ENCODE results near the gene PNPLA2. TPM values are rescaled to one million over a fixed set of nuclear protein-coding genes. Genes with fewer than 3 reads are reported as not detected.
A peak's percentile ranks its signal among the peaks of the same experiment; 100 is the strongest.

Gene PNPLA2
- total RNA-seq, 4 donors from 2014 or later = 58.9 to 93.3 (median 91.7) TPM

DNA sequence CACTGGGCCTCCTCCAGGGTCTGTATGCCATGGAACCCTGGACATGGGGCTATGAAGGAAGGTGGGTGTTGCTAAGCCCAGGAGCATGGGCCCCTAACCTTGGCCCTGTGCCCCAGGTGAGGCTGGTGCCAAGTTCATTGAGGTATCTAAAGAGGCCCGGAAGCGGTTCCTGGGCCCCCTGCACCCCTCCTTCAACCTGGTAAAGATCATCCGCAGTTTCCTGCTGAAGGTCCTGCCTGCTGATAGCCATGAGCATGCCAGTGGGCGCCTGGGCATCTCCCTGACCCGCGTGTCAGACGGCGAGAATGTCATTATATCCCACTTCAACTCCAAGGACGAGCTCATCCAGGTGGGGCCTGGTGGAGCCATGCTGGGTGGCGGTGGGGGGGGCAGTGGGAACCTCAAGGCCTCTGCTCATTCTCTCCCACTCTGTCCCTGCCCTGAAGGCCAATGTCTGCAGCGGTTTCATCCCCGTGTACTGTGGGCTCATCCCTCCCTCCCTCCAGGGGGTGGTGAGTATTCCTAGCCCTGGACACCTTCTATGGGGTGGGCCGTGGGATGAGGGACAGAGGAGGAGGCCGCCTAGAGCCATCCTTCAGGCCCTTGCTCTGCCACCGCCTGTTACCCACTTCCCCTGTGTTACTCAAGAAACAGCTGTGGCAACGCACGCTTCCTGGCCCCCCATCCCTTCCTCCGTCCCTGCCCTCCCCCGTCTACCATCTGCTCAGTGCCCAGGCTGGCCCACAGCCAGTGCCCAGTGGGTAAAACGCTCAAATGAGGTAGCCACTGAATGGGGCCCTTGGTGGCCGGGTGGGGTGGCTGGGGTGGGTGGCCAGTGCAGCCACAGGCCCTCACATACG lies 3.0 kb downstream of the PNPLA2 start:
- H3K27ac ChIP-seq = peak overlapping the region; percentile 93 to 100 (median 98)
- ATAC-seq (no peak), DNase-seq (peak in 1 of 2 donors; percentile 59)
- H3K4me3 ChIP-seq = peak overlapping the region; percentile 19 to 100 (median 78)
- TF ChIP-seq, protein P1, sequence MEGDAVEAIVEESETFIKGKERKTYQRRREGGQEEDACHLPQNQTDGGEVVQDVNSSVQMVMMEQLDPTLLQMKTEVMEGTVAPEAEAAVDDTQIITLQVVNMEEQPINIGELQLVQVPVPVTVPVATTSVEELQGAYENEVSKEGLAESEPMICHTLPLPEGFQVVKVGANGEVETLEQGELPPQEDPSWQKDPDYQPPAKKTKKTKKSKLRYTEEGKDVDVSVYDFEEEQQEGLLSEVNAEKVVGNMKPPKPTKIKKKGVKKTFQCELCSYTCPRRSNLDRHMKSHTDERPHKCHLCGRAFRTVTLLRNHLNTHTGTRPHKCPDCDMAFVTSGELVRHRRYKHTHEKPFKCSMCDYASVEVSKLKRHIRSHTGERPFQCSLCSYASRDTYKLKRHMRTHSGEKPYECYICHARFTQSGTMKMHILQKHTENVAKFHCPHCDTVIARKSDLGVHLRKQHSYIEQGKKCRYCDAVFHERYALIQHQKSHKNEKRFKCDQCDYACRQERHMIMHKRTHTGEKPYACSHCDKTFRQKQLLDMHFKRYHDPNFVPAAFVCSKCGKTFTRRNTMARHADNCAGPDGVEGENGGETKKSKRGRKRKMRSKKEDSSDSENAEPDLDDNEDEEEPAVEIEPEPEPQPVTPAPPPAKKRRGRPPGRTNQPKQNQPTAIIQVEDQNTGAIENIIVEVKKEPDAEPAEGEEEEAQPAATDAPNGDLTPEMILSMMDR (IDR thresholded peaks at IDR 0.05 in 4 of 5, conservative IDR thresholded peaks at IDR 0.05 in 1 of 5) = no peak
- TF ChIP-seq POLR2A (IDR thresholded peaks at IDR 0.05) = no peak
- intact Hi-C loops (cut with DNase I; ENCODE audit: low total_unique reads) = loop anchor here (2.0 kb wide), 1 partner anchor 21 kb away; the partner anchor contains the start of genes POLR2L and TSPAN4
- in situ Hi-C loops (cut with MboI; ENCODE audit: low sequenced_read_pairs in 4 of 4) = no loop called here
- peaks cover 0 to 27% of the 10 kb centered on the region in 2 donors for H3K36me3 ChIP-seq
- peaks cover 27 to 46% of the 10 kb centered on the region in 2 donors for H3K4me1 ChIP-seq
- peaks cover 6 to 10% (median 7%) of the 10 kb centered on the region in 3 donors for H3K27me3 ChIP-seq
- H3K9me3 ChIP-seq = no peaks in the 10 kb centered on the region

DNA sequence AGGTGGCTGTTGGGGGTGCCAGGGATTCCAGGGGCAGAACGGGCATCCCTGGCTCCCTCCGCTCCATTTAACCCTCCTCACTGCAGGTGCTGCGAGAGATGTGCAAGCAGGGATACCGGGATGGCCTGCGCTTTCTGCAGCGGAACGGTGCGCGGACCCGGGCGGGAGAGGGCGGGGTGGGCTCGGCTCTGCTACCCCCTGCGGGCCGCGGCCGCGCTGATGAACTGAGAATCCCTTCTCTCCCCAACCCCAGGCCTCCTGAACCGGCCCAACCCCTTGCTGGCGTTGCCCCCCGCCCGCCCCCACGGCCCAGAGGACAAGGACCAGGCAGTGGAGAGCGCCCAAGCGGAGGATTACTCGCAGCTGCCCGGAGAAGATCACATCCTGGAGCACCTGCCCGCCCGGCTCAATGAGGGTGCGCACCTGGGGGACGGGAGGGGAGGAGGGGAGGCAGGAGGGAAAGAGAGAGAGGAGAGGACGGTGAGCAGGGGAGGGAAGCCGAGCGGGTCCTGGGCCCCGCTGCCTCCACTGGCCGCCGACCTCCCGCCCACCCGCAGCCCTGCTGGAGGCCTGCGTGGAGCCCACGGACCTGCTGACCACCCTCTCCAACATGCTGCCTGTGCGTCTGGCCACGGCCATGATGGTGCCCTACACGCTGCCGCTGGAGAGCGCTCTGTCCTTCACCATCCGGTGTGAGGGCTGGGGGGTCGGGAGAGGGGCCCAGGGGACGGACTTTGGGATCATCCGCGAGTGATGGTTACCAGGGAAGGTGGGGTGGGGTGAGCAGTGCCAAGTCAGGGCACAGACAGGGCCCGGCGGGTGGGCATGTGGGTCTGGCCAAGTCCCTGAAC lies 5.0 kb downstream of the PNPLA2 start:
- in situ Hi-C loops (cut with MboI; ENCODE audit: low sequenced_read_pairs in 4 of 4) (no loop called here), intact Hi-C loops (cut with DNase I; ENCODE audit: low total_unique reads) (no loop called here)
- TF ChIP-seq POLR2A (IDR thresholded peaks at IDR 0.05) = no peak
- TF ChIP-seq, protein P1 (IDR thresholded peaks at IDR 0.05 in 4 of 5, conservative IDR thresholded peaks at IDR 0.05 in 1 of 5) = no peak
- Histone ChIP-seq H3K27me3 (peaks cover 6 to 22% (median 20%) of the 10 kb centered on the region in 3 donors), H3K27ac (no peak overlapping the region), H3K9me3 (no peaks in the 10 kb centered on the region), H3K36me3 (peaks cover 0 to 27% of the 10 kb centered on the region in 2 donors), H3K4me1 (peaks cover 29 to 54% of the 10 kb centered on the region in 2 donors), H3K4me3 (no peak overlapping the region)
- ATAC-seq = no peak
- no peak for DNase-seq

DNA sequence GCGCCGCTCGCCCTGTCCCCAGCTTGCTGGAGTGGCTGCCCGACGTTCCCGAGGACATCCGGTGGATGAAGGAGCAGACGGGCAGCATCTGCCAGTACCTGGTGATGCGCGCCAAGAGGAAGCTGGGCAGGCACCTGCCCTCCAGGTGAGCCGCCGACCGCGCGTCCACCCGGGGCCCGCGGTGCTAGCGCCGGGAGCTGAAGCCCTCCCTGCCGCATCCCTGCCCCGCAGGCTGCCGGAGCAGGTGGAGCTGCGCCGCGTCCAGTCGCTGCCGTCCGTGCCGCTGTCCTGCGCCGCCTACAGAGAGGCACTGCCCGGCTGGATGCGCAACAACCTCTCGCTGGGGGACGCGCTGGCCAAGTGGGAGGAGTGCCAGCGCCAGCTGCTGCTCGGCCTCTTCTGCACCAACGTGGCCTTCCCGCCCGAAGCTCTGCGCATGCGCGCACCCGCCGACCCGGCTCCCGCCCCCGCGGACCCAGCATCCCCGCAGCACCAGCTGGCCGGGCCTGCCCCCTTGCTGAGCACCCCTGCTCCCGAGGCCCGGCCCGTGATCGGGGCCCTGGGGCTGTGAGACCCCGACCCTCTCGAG lies 5.7 kb downstream of the PNPLA2 start:
- Histone ChIP-seq H3K4me1 (peaks cover 26 to 50% of the 10 kb centered on the region in 2 donors), H3K36me3 (peaks cover 0 to 27% of the 10 kb centered on the region in 2 donors), H3K27ac (no peak overlapping the region), H3K27me3 (peaks cover 8 to 28% (median 25%) of the 10 kb centered on the region in 3 donors), H3K9me3 (no peaks in the 10 kb centered on the region), H3K4me3 (no peak overlapping the region)
- ATAC-seq (no peak), DNase-seq (peak in 1 of 2 donors; percentile 68)
- TF ChIP-seq, protein P1 (IDR thresholded peaks at IDR 0.05 in 4 of 5, conservative IDR thresholded peaks at IDR 0.05 in 1 of 5) = no peak
- TF ChIP-seq POLR2A (IDR thresholded peaks at IDR 0.05) = no peak
- in situ Hi-C loops (cut with MboI; ENCODE audit: low sequenced_read_pairs in 4 of 4) = no loop called here
- intact Hi-C loops (cut with DNase I; ENCODE audit: low total_unique reads) = no loop called here

DNA sequence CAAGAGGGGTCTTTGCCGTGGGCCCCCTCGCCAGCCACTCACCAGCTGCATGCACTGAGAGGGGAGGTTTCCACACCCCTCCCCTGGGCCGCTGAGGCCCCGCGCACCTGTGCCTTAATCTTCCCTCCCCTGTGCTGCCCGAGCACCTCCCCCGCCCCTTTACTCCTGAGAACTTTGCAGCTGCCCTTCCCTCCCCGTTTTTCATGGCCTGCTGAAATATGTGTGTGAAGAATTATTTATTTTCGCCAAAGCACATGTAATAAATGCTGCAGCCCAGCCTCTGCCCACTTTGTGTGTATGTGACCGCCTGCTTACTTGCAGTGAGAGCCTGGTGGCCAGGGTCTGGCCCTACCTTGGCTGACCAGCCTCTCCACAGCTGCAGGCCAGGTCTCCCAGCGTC lies 6.2 kb downstream of the PNPLA2 start:
- in situ Hi-C loops (cut with MboI; ENCODE audit: low sequenced_read_pairs in 4 of 4) (no loop called here), intact Hi-C loops (cut with DNase I; ENCODE audit: low total_unique reads) (no loop called here)
- no peak for DNase-seq
- ATAC-seq = no peak
- Histone ChIP-seq H3K27ac (no peak overlapping the region), H3K4me1 (peaks cover 26 to 56% of the 10 kb centered on the region in 2 donors), H3K27me3 (peaks cover 14 to 31% (median 31%) of the 10 kb centered on the region in 3 donors), H3K36me3 (peaks cover 0 to 27% of the 10 kb centered on the region in 2 donors), H3K9me3 (no peaks in the 10 kb centered on the region), H3K4me3 (no peak overlapping the region)
- TF ChIP-seq POLR2A (IDR thresholded peaks at IDR 0.05) = no peak
- TF ChIP-seq, protein P1 (IDR thresholded peaks at IDR 0.05 in 4 of 5, conservative IDR thresholded peaks at IDR 0.05 in 1 of 5) = no peak

Measured in gastrocnemius medialis (tissue), 4 donors.